LNCaP clone FGC (cell line): ENCODE data around the gene CLEC4G.

Experiments used
- DNase-seq: peaks from one replicate; pipeline ENCODE4 v3.0.0-alpha.2; 2011; ENCODE audit warnings: low read depth
- H3K4me3 ChIP-seq: 2 replicates; pipeline ENCODE4 v1.5.1; 2011; ENCODE audit warnings: mild to moderate bottlenecking, low read depth, low read length, control low read depth
- CTCF ChIP-seq: IDR thresholded peaks from 2 replicates; pipeline ENCODE4 v1.5.1; 2012; ENCODE audit warnings: mild to moderate bottlenecking; ENCODE audit not compliant: control insufficient read depth, insufficient read depth; ENCODE audit errors: extremely low read depth

Gene CLEC4G

GRCh38 chr19:7732045-7732444 is at the start of gene CLEC4G:
Gene CLEC4G, minus strand, starts transcription at chr19:7732110. Its CDS starts 8 bp downstream, at chr19:7732102.
- DNase-seq = no peak
- H3K4me3 ChIP-seq = no peak within 1 kb of the TSS
- TF ChIP-seq CTCF = no peak

GRCh38 chr19:7781157-7781556 is 49.2 kb upstream of the CLEC4G start:
- H3K4me3 ChIP-seq = no peak overlapping the region
- no peak for TF ChIP-seq CTCF
- no peak for DNase-seq

- no peak for TF ChIP-seq CTCF
- DNase-seq = no peak
- H3K4me3 ChIP-seq = no peak overlapping the region
These were observed 47.9 kb upstream of the CLEC4G start for GRCh38 chr19:7779631-7780486.

- no peak overlapping the region for H3K4me3 ChIP-seq
- TF ChIP-seq CTCF = no peak
- no peak for DNase-seq
These were observed 46.2 kb upstream of the CLEC4G start for GRCh38 chr19:7778081-7778480.

- no peak overlapping the region for H3K4me3 ChIP-seq
- TF ChIP-seq CTCF = no peak
- no peak for DNase-seq
These were observed 43.9 kb upstream of the CLEC4G start for GRCh38 chr19:7775761-7776160.

- no peak overlapping the region for H3K4me3 ChIP-seq
- no peak for TF ChIP-seq CTCF
- peak; percentile 8 for DNase-seq
These were observed 41.9 kb upstream of the CLEC4G start for GRCh38 chr19:7773841-7774240.
